H1 (cell line): Measurements from ENCODE around the gene CCBE1. TPM values are rescaled to one million over a fixed set of nuclear protein-coding genes. Genes with fewer than 3 reads are reported as not detected.

ENCODE experiments used
- CTCF ChIA-PET: fragments of 300-600 bp; sonication (Branson Sonifier 250); formaldehyde crosslinking; loops from one replicate; lab custom pipeline; 2021; ENCODE audit not compliant: partially characterized antibody; lab: Charles Lee
- POLR2A ChIA-PET: fragments of 300-600 bp; sonication (Branson Sonifier 250); formaldehyde crosslinking; loops from one replicate; lab custom pipeline; 2021; ENCODE audit warnings: inconsistent platforms; ENCODE audit not compliant: partially characterized antibody; lab: Charles Lee
- DNase-seq, 2 experiments: peaks; one replicate each; pipeline versions ENCODE4 v3.0.0 to v3.0.0-alpha.2; 2010 to 2022; ENCODE audit warnings: low spot score in 2 of 2, low read depth in 1 of 2, mixed read lengths in 1 of 2
- FAIRE-seq: peaks from 2 replicates; lab custom pipeline; 2011; peaks lifted over from hg19 to GRCh38; lab: Jason Lieb, UNC
- H2AFZ ChIP-seq: 2 replicates; pipeline ENCODE4 v1.8.1; 2012; ENCODE audit warnings: low read length, inconsistent platforms
- H2AK5ac ChIP-seq: 2 replicates; pipeline ENCODE4 v1.6.1; 2013; ENCODE audit warnings: low read depth, low read length
- H2BK120ac ChIP-seq: replicated peaks from 2 replicates; pipeline ENCODE3; 2013; ENCODE audit warnings: low read depth, low read length, inconsistent platforms
- H2BK12ac ChIP-seq: 2 replicates; pipeline ENCODE4 v1.6.1; 2013; ENCODE audit warnings: low read depth, low read length
- H2BK15ac ChIP-seq: 2 replicates; pipeline ENCODE4 v1.6.1; 2013; ENCODE audit warnings: low read length
- H2BK20ac ChIP-seq: 2 replicates; pipeline ENCODE4 v1.6.1; 2013; ENCODE audit warnings: low read length
- H2BK5ac ChIP-seq: 2 replicates; pipeline ENCODE4 v1.6.1; 2013; ENCODE audit warnings: low read depth, low read length
- H3K14ac ChIP-seq: 2 replicates; pipeline ENCODE4 v1.6.1; 2013; ENCODE audit warnings: inconsistent platforms; ENCODE audit not compliant: insufficient read length
- H3K18ac ChIP-seq: 2 replicates; pipeline ENCODE4 v1.6.1; 2013; ENCODE audit warnings: low read length; ENCODE audit errors: extremely low read depth
- H3K23ac ChIP-seq: 2 replicates; pipeline ENCODE4 v1.6.1; 2013; ENCODE audit warnings: inconsistent platforms; ENCODE audit not compliant: insufficient read length
- H3K23me2 ChIP-seq: 2 replicates; pipeline ENCODE4 v1.6.1; 2013; ENCODE audit warnings: low read depth, low read length
- H3K27ac ChIP-seq: 2 replicates; pipeline ENCODE4 v1.6.1; 2011; ENCODE audit warnings: low read depth, low read length, inconsistent platforms
- H3K27me3 ChIP-seq, 4 experiments: replicated peaks in 1 of 4; 1 replicate in 1 of 4; 2 replicates in 3 of 4; pipeline versions ENCODE4 v1.6.1 to v1.8.1; 2011 to 2013; ENCODE audit warnings: low read length in 3 of 4, mild to moderate bottlenecking in 3 of 4, inconsistent platforms in 2 of 4, mixed read lengths in 2 of 4, moderate library complexity in 1 of 4; ENCODE audit not compliant: control insufficient read depth in 3 of 4, insufficient read depth in 3 of 4; ENCODE audit errors: extremely low read depth in 1 of 4
- H3K36me3 ChIP-seq, 4 experiments: 2 replicates each; pipeline versions ENCODE4 v1.6.1 to v1.8.1; 2011 to 2013; ENCODE audit warnings: mild to moderate bottlenecking in 4 of 4, low read length in 3 of 4, moderate library complexity in 2 of 4, control low read depth in 1 of 4, inconsistent platforms in 1 of 4; ENCODE audit not compliant: insufficient read depth in 4 of 4, control insufficient read depth in 2 of 4
- H3K4ac ChIP-seq: replicated peaks from 2 replicates; pipeline ENCODE3; 2013; ENCODE audit warnings: low read length, low read depth, mixed read lengths, inconsistent platforms; ENCODE audit not compliant: insufficient read length
- H3K4me1 ChIP-seq, 4 experiments: replicated peaks in 1 of 4; 1 replicate in 1 of 4; 2 replicates in 3 of 4; pipeline versions ENCODE4 v1.6.1 to v1.8.1; 2011 to 2013; ENCODE audit warnings: low read length in 3 of 4, inconsistent platforms in 2 of 4, mixed read lengths in 1 of 4; ENCODE audit not compliant: insufficient read depth in 4 of 4, control insufficient read depth in 3 of 4
- H3K4me2 ChIP-seq, 2 experiments: 2 replicates each; pipeline versions ENCODE4 v1.6.1 to v1.8.1; 2011 to 2013; ENCODE audit warnings: low read depth in 2 of 2, low read length in 2 of 2, control low read depth in 1 of 2, inconsistent platforms in 1 of 2, mild to moderate bottlenecking in 1 of 2; ENCODE audit not compliant: insufficient read depth in 1 of 2
- H3K4me3 ChIP-seq, 4 experiments: fragments of 200-600, 300-600 bp in 1 of 4; sonication (generic), shearing (Covaris generic), sonication (Bioruptor Twin) in 1 of 4; 2 replicates each; pipeline versions ENCODE4 v1.5.1 to v1.8.1; 2011 to 2016; ENCODE audit warnings: low read length in 4 of 4, low read depth in 3 of 4, control low read depth in 2 of 4, inconsistent platforms in 2 of 4, mild to moderate bottlenecking in 2 of 4, mixed read lengths in 1 of 4, moderate library complexity in 1 of 4; ENCODE audit not compliant: insufficient read depth in 2 of 4; ENCODE audit errors: extremely low read depth in 1 of 4
- H3K56ac ChIP-seq: replicated peaks from 2 replicates; pipeline ENCODE3; 2013; ENCODE audit warnings: low read depth, mild to moderate bottlenecking, mixed read lengths, low read length, inconsistent platforms; ENCODE audit not compliant: insufficient read length
- H3K79me1 ChIP-seq: 2 replicates; pipeline ENCODE4 v1.6.1; 2013; ENCODE audit warnings: low read depth, low read length, control low read depth
- H3K79me2 ChIP-seq, 2 experiments: 2 replicates each; pipeline versions ENCODE4 v1.6.1 to v1.8.1; 2012 to 2013; ENCODE audit warnings: low read length in 2 of 2, mild to moderate bottlenecking in 2 of 2, inconsistent platforms in 1 of 2; ENCODE audit not compliant: insufficient read depth in 2 of 2, control insufficient read depth in 1 of 2
- H3K9ac ChIP-seq, 4 experiments: replicated peaks in 1 of 4; 1 replicate in 1 of 4; 2 replicates in 3 of 4; pipeline versions ENCODE4 v1.6.1 to v1.8.1; 2011 to 2013; ENCODE audit warnings: low read depth in 3 of 4, low read length in 3 of 4, control low read depth in 2 of 4, mild to moderate bottlenecking in 2 of 4, moderate library complexity in 2 of 4, inconsistent platforms in 1 of 4; ENCODE audit errors: extremely low read depth in 1 of 4
- H3K9me3 ChIP-seq, 2 experiments: 2 replicates each; pipeline versions ENCODE4 v1.6.1 to v1.8.1; 2012 to 2013; ENCODE audit warnings: mild to moderate bottlenecking in 2 of 2, moderate library complexity in 2 of 2, control low read depth in 1 of 2, inconsistent platforms in 1 of 2, low read depth in 1 of 2, low read length in 1 of 2, mixed read lengths in 1 of 2; ENCODE audit not compliant: insufficient read depth in 2 of 2
- H4K20me1 ChIP-seq, 2 experiments: replicated peaks in 1 of 2; 2 replicates each; pipeline versions ENCODE3 to v1.8.1; 2011 to 2013; ENCODE audit warnings: inconsistent platforms in 2 of 2, low read length in 2 of 2, mild to moderate bottlenecking in 1 of 2; ENCODE audit not compliant: insufficient read depth in 2 of 2, control insufficient read depth in 1 of 2
- H4K5ac ChIP-seq: 2 replicates; pipeline ENCODE4 v1.6.1; 2013; ENCODE audit warnings: low read length, low read depth, mixed read lengths, inconsistent platforms; ENCODE audit not compliant: insufficient read length
- H4K8ac ChIP-seq: 2 replicates; pipeline ENCODE4 v1.8.0; 2013; ENCODE audit warnings: mild to moderate bottlenecking, moderate library complexity, low read length, inconsistent platforms; ENCODE audit not compliant: insufficient read depth; ENCODE audit errors: extremely low read depth
- H4K91ac ChIP-seq: replicated peaks from 2 replicates; pipeline ENCODE3; 2013; ENCODE audit warnings: low read length, mixed read lengths, inconsistent platforms; ENCODE audit not compliant: insufficient read length
- CREB1 ChIP-seq: IDR thresholded peaks from 2 replicates; pipeline ENCODE4 v1.6.1; 2012; ENCODE audit warnings: inconsistent platforms
- E2F6 ChIP-seq: IDR thresholded peaks from 2 replicates; pipeline ENCODE4 v1.6.1; 2012; ENCODE audit warnings: inconsistent platforms
- EGR1 ChIP-seq: IDR thresholded peaks from 2 replicates; pipeline ENCODE4 v1.6.1; 2011; ENCODE audit warnings: low read depth, low read length, borderline replicate concordance
- GABPA ChIP-seq: IDR thresholded peaks from 2 replicates; pipeline ENCODE4 v1.6.1; 2011; ENCODE audit warnings: mild to moderate bottlenecking, low read length, moderate library complexity, borderline replicate concordance; ENCODE audit not compliant: insufficient read depth
- KDM1A ChIP-seq: fragments of 200-600, 300-600 bp; sonication (generic); IDR thresholded peaks from 2 replicates; pipeline ENCODE4 v1.7.1; 2016; ENCODE audit warnings: mild to moderate bottlenecking, low read length, borderline replicate concordance
- NRF1 ChIP-seq: IDR thresholded peaks from 2 replicates; pipeline ENCODE4 v1.6.1; 2011; ENCODE audit warnings: mild to moderate bottlenecking, low read depth, low read length, improper control_type of control experiment
- RAD21 ChIP-seq, 2 experiments: IDR thresholded peaks in 1 of 2; conservative IDR thresholded peaks in 1 of 2; 2 replicates each; pipeline ENCODE4 v1.6.1; 2011; ENCODE audit warnings: low read depth in 2 of 2, low read length in 2 of 2, improper control_type of control experiment in 1 of 2, inconsistent platforms in 1 of 2, mild to moderate bottlenecking in 1 of 2, moderate library complexity in 1 of 2
- RBBP5 ChIP-seq: IDR thresholded peaks from 2 replicates; pipeline ENCODE4 v1.7.1; 2012; ENCODE audit warnings: low read depth, mild to moderate bottlenecking, inconsistent platforms, low read length, moderate library complexity, borderline replicate concordance
- SIX5 ChIP-seq: IDR thresholded peaks from 2 replicates; pipeline ENCODE4 v1.6.1; 2011; ENCODE audit warnings: mild to moderate bottlenecking, low read depth, low read length
- TCF12 ChIP-seq: IDR thresholded peaks from 2 replicates; pipeline ENCODE4 v1.6.1; 2011; ENCODE audit warnings: low read depth, mild to moderate bottlenecking, low read length
- USF2 ChIP-seq: IDR thresholded peaks from 2 replicates; pipeline ENCODE4 v1.6.1; 2011; ENCODE audit warnings: low read length, improper control_type of control experiment
- WGBS, 2 experiments: shearing (Covaris generic) in 1 of 2; methylation state at CpG; one replicate each; pipeline versions ENCODE4 v1.1.6 to v1.1.7; 2013 to 2015; ENCODE audit warnings: low lambda C conversion rate in 2 of 2, mixed read lengths in 2 of 2, inconsistent platforms in 1 of 2, low coverage in 1 of 2, missing lambda C conversion rate in 1 of 2; ENCODE audit not compliant: insufficient replicate concordance in 2 of 2, insufficient coverage in 1 of 2, insufficient read length in 1 of 2; ENCODE audit errors: extremely low coverage in 1 of 2, missing lambda C conversion rate in 1 of 2; 5-methylcytosine and 5-hydroxymethylcytosine counted together
- polyA plus RNA-seq, 7 experiments: library from polyadenylated mRNA; depleted of rRNA in 3 of 7; stranded (reverse) in 5 of 7; unstranded in 2 of 7; fragments of >200 nt in 5 of 7; fragments of 200-250 nt in 2 of 7; gene quantifications; 1 replicate in 5 of 7; 2 replicates in 1 of 7; 4 replicates in 1 of 7; pipeline versions ENCODE4 v1.2.1 to v1.2.3, GENCODE V29; 2011 to 2013; ENCODE audit warnings: missing spikeins in 2 of 7, mixed read lengths in 2 of 7
- total RNA-seq: library from RNA; stranded (reverse); fragmentation: NEBNext Ultra II Directional; extraction: Animal tissue kit (Norgen Biotek cat#: 25700); gene quantifications from 2 replicates; pipeline ENCODE4 v1.2.1, GENCODE V29; 2021

CCBE1 gene
- total and polyA plus RNA-seq, 2 of the 8 experiments (the other 6 are each of a cell fraction or from before 2014, with no cell fraction given), result 2.1 to 2.6 TPM

GRCh38 chr18:59570101-59570775 lies 127.0 kb downstream of the CCBE1 start:
- Histone ChIP-seq H3K14ac (no peak overlapping the region), H3K27ac (no peak overlapping the region), H4K91ac (no peak overlapping the region), H3K79me2 (no peaks in the 10 kb centered on the region), H2BK20ac (no peak overlapping the region), H4K5ac (no peak overlapping the region), H3K27me3 (no peaks in the 10 kb centered on the region), H4K20me1 (no peaks in the 10 kb centered on the region), H2BK5ac (no peak overlapping the region), H2AK5ac (no peak overlapping the region), H3K56ac (no peak overlapping the region), H3K79me1 (no peaks in the 10 kb centered on the region), H3K36me3 (no peaks in the 10 kb centered on the region), H3K4ac (no peak overlapping the region), H2BK12ac (no peak overlapping the region), H2AFZ (no peak overlapping the region), H3K9me3 (no peaks in the 10 kb centered on the region), H3K23ac (no peak overlapping the region), H3K4me1 (peaks cover 2 to 3% (median 3%) of the 10 kb centered on the region in 4 experiments; a peak in 3 of 7 replicates), H4K8ac (no peak overlapping the region), H3K9ac (no peak overlapping the region), H2BK15ac (no peak overlapping the region), H3K4me2 (no peak overlapping the region), H3K23me2 (no peaks in the 10 kb centered on the region), H2BK120ac (no peak overlapping the region), H3K18ac (no peak overlapping the region), H3K4me3 (no peak overlapping the region)
- CTCF ChIA-PET, result interaction anchor here (0.6 to 1.7 kb wide), 6 partner anchors 12 to 148 kb away, joined by 3 to 5 read pairs (median 3); no protein-coding TSS in a partner anchor
- POLR2A ChIA-PET, result no interaction called here
- no peak for DNase-seq
- no peak for FAIRE-seq
- WGBS, 2 experiments, result 81% methylated on average over 6 of the region's 6 CpGs; no CpG with 5 or more reads in 1 of the 2 experiments
- no peak for TF ChIP-seq NRF1
- TF ChIP-seq GABPA, result no peak
- TF ChIP-seq E2F6, result no peak
- TF ChIP-seq EGR1, result no peak
- no peak for TF ChIP-seq CREB1
- no peak for TF ChIP-seq SIX5
- no peak for TF ChIP-seq RAD21 (IDR thresholded peaks at IDR 0.05 in 1 of 2, conservative IDR thresholded peaks at IDR 0.05 in 1 of 2; ENCODE audit: low read depth in 2 of 2, low read length in 2 of 2)
- TF ChIP-seq USF2, result no peak
- no peak for TF ChIP-seq RBBP5
- TF ChIP-seq TCF12, result no peak
- no peak for TF ChIP-seq KDM1A
